K562 (cell line): Measurements from ENCODE around the gene CYP51A1. TPM values are rescaled to one million over a fixed set of nuclear protein-coding genes. Genes with fewer than 3 reads are reported as not detected.
"Not testable (repeated sequence)": the region's sequence is repeated elsewhere in the genome, so short reads cannot be mapped to it uniquely, and the experiment has no call there.

Experiments
- ATAC-seq: fragments of 200-7000 bp; cut with Tn5 transposase; 3 replicates; pipeline ENCODE4 v1.9.1; 2020; ENCODE audit warnings: moderate library complexity
- BruUV-seq: library from RNA; stranded (reverse); fragments of 400-500 nt; replicated peaks from 2 replicates; lab custom pipeline; 2021; lab: Mats Ljungman, UMichigan
- CTCF ChIA-PET: fragments of 300-600 bp; formaldehyde crosslinking; extraction: SDS; loops from one replicate; lab custom pipeline; 2021; ENCODE audit warnings: low intra/inter-chr PET ratio; lab: Yijun Ruan, JAX
- POLR2A ChIA-PET: fragments of 300-600, 350-650 bp; sonication (Branson Sonifier 250); formaldehyde crosslinking; extraction: SDS; loops from one replicate; lab custom pipeline; 2021; ENCODE audit warnings: antibody characterized with exemption, inconsistent platforms; lab: Yijun Ruan, JAX
- DNase-seq, 4 experiments: peaks; one replicate each; pipeline versions ENCODE4 v3.0.0 to v3.0.0-alpha.2; 2011 to 2018; ENCODE audit warnings: low spot score in 3 of 4, mixed read lengths in 3 of 4; ENCODE audit errors: extremely low read depth in 1 of 4
- FAIRE-seq: peaks from 2 replicates; lab custom pipeline; 2011; peaks lifted over from hg19 to GRCh38; lab: Jason Lieb, UNC
- H2AFZ ChIP-seq: 2 replicates; pipeline ENCODE4 v1.6.0; 2011; ENCODE audit warnings: low read depth, low read length, control low read depth, inconsistent platforms
- H3K27ac ChIP-seq: fragments of 200-600 bp; 3 replicates; pipeline ENCODE4 v1.8.0; 2011; ENCODE audit warnings: low read depth, mild to moderate bottlenecking, control low read depth, inconsistent platforms, low read length, moderate library complexity, mixed read lengths; ENCODE audit errors: extremely low read depth
- H3K27me3 ChIP-seq, 2 experiments: fragments of 300-600 bp in 1 of 2; 2 replicates in 1 of 2; 3 replicates in 1 of 2; pipeline versions ENCODE4 v1.6.0 to v1.8.0; 2011; ENCODE audit warnings: inconsistent platforms in 2 of 2, low read length in 2 of 2, mild to moderate bottlenecking in 1 of 2, mixed read lengths in 1 of 2, moderate library complexity in 1 of 2; ENCODE audit not compliant: control insufficient read depth in 2 of 2, insufficient read depth in 2 of 2
- H3K36me3 ChIP-seq: fragments of 300-600 bp; 3 replicates; pipeline ENCODE4 v1.8.0; 2011; ENCODE audit warnings: mild to moderate bottlenecking, low read length, inconsistent platforms; ENCODE audit not compliant: control insufficient read depth, insufficient read depth
- H3K4me1 ChIP-seq, 2 experiments: fragments of 200-600 bp in 1 of 2; replicated peaks in 1 of 2; 2 replicates in 1 of 2; 3 replicates in 1 of 2; pipeline versions ENCODE4 v1.5.1 to v1.8.0; 2011; ENCODE audit warnings: inconsistent platforms in 2 of 2, low read length in 2 of 2, mild to moderate bottlenecking in 1 of 2, mixed read lengths in 1 of 2, moderate library complexity in 1 of 2; ENCODE audit not compliant: control insufficient read depth in 2 of 2, insufficient read depth in 2 of 2
- H3K4me2 ChIP-seq: 2 replicates; pipeline ENCODE4 v1.6.1; 2011; ENCODE audit warnings: low read length, control low read depth, inconsistent platforms, mixed read lengths; ENCODE audit not compliant: insufficient read depth
- H3K4me3 ChIP-seq: fragments of 200-600 bp; sonication (generic), shearing (Covaris generic); 2 replicates; pipeline ENCODE4 v1.5.1; 2016; ENCODE audit warnings: control low read depth, inconsistent platforms
- H3K79me2 ChIP-seq: fragments of 200-600 bp; 3 replicates; pipeline ENCODE4 v1.8.0; 2011; ENCODE audit warnings: low read length, inconsistent platforms; ENCODE audit not compliant: control insufficient read depth, insufficient read depth
- H3K9ac ChIP-seq, 2 experiments: 2 replicates each; pipeline versions ENCODE4 v1.6.0 to v1.6.1; 2011; ENCODE audit warnings: low read depth in 2 of 2, low read length in 2 of 2, control low read depth in 1 of 2, inconsistent platforms in 1 of 2, mild to moderate bottlenecking in 1 of 2, mixed read lengths in 1 of 2; ENCODE audit not compliant: insufficient read depth in 1 of 2
- H3K9me1 ChIP-seq: one replicate; pipeline ENCODE4 v1.6.0; 2011; ENCODE audit warnings: inconsistent platforms, mild to moderate bottlenecking, low read length, moderate library complexity; ENCODE audit not compliant: control insufficient read depth, insufficient read depth
- H3K9me3 ChIP-seq: replicated peaks from 2 replicates; pipeline ENCODE4 v1.5.1; 2011; ENCODE audit warnings: low read depth, low read length, inconsistent platforms; ENCODE audit not compliant: control insufficient read depth, insufficient read depth
- H4K20me1 ChIP-seq: replicated peaks from 2 replicates; pipeline ENCODE4 v1.6.1; 2011; ENCODE audit warnings: low read length, inconsistent platforms, mixed read lengths; ENCODE audit not compliant: control insufficient read depth, insufficient read depth
- HMG20A ChIP-seq: fragments of 450-650 bp; formaldehyde crosslinking; conservative IDR thresholded peaks from 2 replicates; pipeline ENCODE4 v1.4.0; 2020; ENCODE audit warnings: mild to moderate bottlenecking, mixed read lengths
- MECOM ChIP-seq: fragments of 250-450 bp; sonication (Bioruptor Pico); IDR thresholded peaks from 2 replicates; pipeline ENCODE4 v1.8.0; 2022; ENCODE audit warnings: inconsistent platforms
- MYBL2 ChIP-seq, 2 experiments: fragments of 450-650 bp in 1 of 2; sonication (generic) in 1 of 2; formaldehyde crosslinking in 1 of 2; IDR thresholded peaks; 2 replicates each; pipeline versions ENCODE4 v1.6.1 to v1.8.1; 2017 to 2022; ENCODE audit warnings: borderline replicate concordance in 1 of 2, inconsistent platforms in 1 of 2, low read depth in 1 of 2, mild to moderate bottlenecking in 1 of 2, missing genetic modification reagents in 1 of 2, moderate library complexity in 1 of 2
- NR1H2 ChIP-seq: sonication (generic); formaldehyde crosslinking; IDR thresholded peaks from 2 replicates; pipeline ENCODE4 v1.4.0; 2020; ENCODE audit warnings: mild to moderate bottlenecking, missing genetic modification reagents
- PTTG1 ChIP-seq: fragments of 450-650 bp; IDR thresholded peaks from 2 replicates; pipeline ENCODE4 v1.6.1; 2016; ENCODE audit warnings: low read depth, mild to moderate bottlenecking, missing genetic modification characterization, missing compliant biosample characterization
- THRA ChIP-seq: fragments of 450-650 bp; IDR thresholded peaks from 2 replicates; pipeline ENCODE4 v1.6.1; 2017; ENCODE audit warnings: mild to moderate bottlenecking, moderate library complexity
- ZBTB34 ChIP-seq: fragments of 250-450 bp; sonication (Bioruptor Pico); IDR thresholded peaks from 2 replicates; pipeline ENCODE4 v1.8.0; 2021; ENCODE audit warnings: mild to moderate bottlenecking, moderate library complexity
- ZFP36 ChIP-seq: fragments of 150-350 bp; IDR thresholded peaks from 2 replicates; pipeline ENCODE4 v1.6.1; 2018; ENCODE audit warnings: low read length, low read depth; ENCODE audit not compliant: partially characterized antibody
- ZKSCAN3 ChIP-seq: fragments of 250-450 bp; sonication (Bioruptor Pico); IDR thresholded peaks from 2 replicates; pipeline ENCODE4 v1.4.0; 2020
- ZNF146 ChIP-seq: IDR thresholded peaks from one replicate; pipeline ENCODE4 v1.6.1; 2018; ENCODE audit warnings: missing compliant biosample characterization; ENCODE audit not compliant: unreplicated experiment
- ZNF398 ChIP-seq: fragments of 250-450 bp; sonication (Bioruptor Pico); IDR thresholded peaks from 2 replicates; pipeline ENCODE4 v1.8.0; 2021; ENCODE audit warnings: moderate library complexity, mild to moderate bottlenecking, inconsistent platforms
- ZNF57 ChIP-seq: fragments of 450-650 bp; formaldehyde crosslinking; IDR thresholded peaks from 2 replicates; pipeline ENCODE4 v1.4.0; 2020; ENCODE audit warnings: mild to moderate bottlenecking, moderate library complexity
- WGBS: fragments of 100-300 bp; shearing (Covaris generic); methylation state at CpG from one replicate; pipeline ENCODE4 v1.1.6; 2016; ENCODE audit warnings: low coverage, mixed read lengths; ENCODE audit not compliant: insufficient coverage; ENCODE audit errors: missing lambda C conversion rate; 5-methylcytosine and 5-hydroxymethylcytosine counted together
- in situ Hi-C: fragments of 300-500 bp; cut with MboI; formaldehyde crosslinking; loops from 4 replicates; pipeline ENCODE4 v1.15.0; 2018; ENCODE audit warnings: inconsistent platforms, mixed read lengths
- intact Hi-C: fragments of 100-400 bp; cut with micrococcal nuclease; formaldehyde crosslinking; loops from 2 replicates; pipeline ENCODE4 v1.14.2; 2022
- polyA plus RNA-seq, 8 experiments: library from polyadenylated mRNA; depleted of rRNA in 4 of 8; stranded (reverse) in 5 of 8; unstranded in 3 of 8; fragments of >200 nt; fragmentation: Nextera tagmentation in 2 of 8; fragmentation: Illumina TruSeq in 1 of 8; extraction: Ambion mirVana in 2 of 8; extraction: Trizol in 1 of 8; gene quantifications; 2 replicates each; pipeline versions ENCODE4 v1.2.1 to v1.2.3, GENCODE V29; 2011 to 2014; ENCODE audit warnings: inconsistent platforms in 1 of 8, missing spikeins in 1 of 8
- total RNA-seq, 7 experiments: library from RNA; depleted of rRNA in 6 of 7; stranded (reverse); fragments of >200 nt in 6 of 7; fragmentation: Illumina TruSeq in 2 of 7; extraction: Trizol in 2 of 7; gene quantifications; 2 replicates each; pipeline versions ENCODE4 v1.2.1 to v1.2.3, GENCODE V29; 2011 to 2021; ENCODE audit warnings: low replicate concordance in 1 of 7

Gene CYP51A1
- total and polyA plus RNA-seq, 9 of the 15 experiments (the other 6 are each of a cell fraction or from before 2014, with no cell fraction given), result 35.4 to 151 (median 80.3) TPM

GRCh38 chr7:92083922-92084321 is 50.4 kb downstream of the CYP51A1 start:
- peaks cover 62% of the 10 kb centered on the region for H3K36me3 ChIP-seq
- H3K27me3 ChIP-seq, DNase-seq, H3K4me1 ChIP-seq, H2AFZ ChIP-seq, H3K9me1 ChIP-seq, in situ Hi-C loops, ATAC-seq, H3K4me3 ChIP-seq, FAIRE-seq, intact Hi-C loops, POLR2A ChIA-PET, H4K20me1 ChIP-seq, H3K9me3 ChIP-seq, CTCF ChIA-PET, H3K79me2 ChIP-seq, H3K27ac ChIP-seq, BruUV-seq, H3K4me2 ChIP-seq, H3K9ac ChIP-seq: not testable (repeated sequence)
- 94% methylated on average over 6 of the region's 6 CpGs for WGBS
- peak; percentile 72 for TF ChIP-seq ZNF146 (CRISPR knock-in tag)

- H3K9ac ChIP-seq, result no peak overlapping the region
- H3K36me3 ChIP-seq, result peaks cover 23% of the 10 kb centered on the region
- H4K20me1 ChIP-seq, result no peaks in the 10 kb centered on the region
- DNase-seq (no peak), ATAC-seq (no peak), FAIRE-seq (no peak)
- ChIA-PET CTCF (no interaction called here), POLR2A (interaction anchor here (1.5 kb wide), 1 partner anchor 13 kb away, joined by 3 read pairs; no protein-coding TSS in a partner anchor)
- H3K27ac ChIP-seq, result no peak overlapping the region
- H2AFZ ChIP-seq, result no peak overlapping the region
- H3K27me3 ChIP-seq, result no peaks in the 10 kb centered on the region
- H3K9me1 ChIP-seq, result no peaks in the 10 kb centered on the region
- in situ Hi-C loops (no loop called here), intact Hi-C loops (no loop called here)
- H3K79me2 ChIP-seq, result no peaks in the 10 kb centered on the region
- no peak overlapping the region for H3K4me3 ChIP-seq
- no TSS peak for BruUV-seq
- no peak overlapping the region for H3K4me2 ChIP-seq
- no peaks in the 10 kb centered on the region for H3K9me3 ChIP-seq
- WGBS, result 0% methylated on average over 1 of the region's 1 CpG
- H3K4me1 ChIP-seq, result no peaks in the 10 kb centered on the region
- TF ChIP-seq THRA (no peak), MYBL2 (IDR thresholded peaks at IDR 0.05; ENCODE audit: low read depth) (no peak), MYBL2 (CRISPR knock-in tag; IDR thresholded peaks at IDR 0.05; ENCODE audit: borderline replicate concordance) (no peak), ZNF57 (CRISPR knock-in tag) (no peak), MECOM (CRISPR knock-in tag) (no peak), ZFP36 (no peak), ZBTB34 (CRISPR knock-in tag) (no peak), ZKSCAN3 (CRISPR knock-in tag) (no peak), HMG20A (CRISPR knock-in tag) (no peak), ZNF398 (CRISPR knock-in tag) (no peak), NR1H2 (CRISPR knock-in tag) (no peak), PTTG1 (tag) (no peak)
These were observed 57.8 kb downstream of the CYP51A1 start for GRCh38 chr7:92076509-92076908.
